HG02763 (cell line): ENCODE data around the gene TMEM131L.
"Not testable (repeated sequence)": the region's sequence is repeated elsewhere in the genome, so short reads cannot be mapped to it uniquely, and the experiment has no call there.

Source experiments
- ATAC-seq: cut with Tn5 transposase; IDR thresholded peaks from one replicate; pipeline ENCODE4 v1.9.1; 2021; ENCODE audit warnings: mild to moderate bottlenecking, moderate library complexity; ENCODE audit not compliant: unreplicated experiment

TMEM131L gene, protein sequence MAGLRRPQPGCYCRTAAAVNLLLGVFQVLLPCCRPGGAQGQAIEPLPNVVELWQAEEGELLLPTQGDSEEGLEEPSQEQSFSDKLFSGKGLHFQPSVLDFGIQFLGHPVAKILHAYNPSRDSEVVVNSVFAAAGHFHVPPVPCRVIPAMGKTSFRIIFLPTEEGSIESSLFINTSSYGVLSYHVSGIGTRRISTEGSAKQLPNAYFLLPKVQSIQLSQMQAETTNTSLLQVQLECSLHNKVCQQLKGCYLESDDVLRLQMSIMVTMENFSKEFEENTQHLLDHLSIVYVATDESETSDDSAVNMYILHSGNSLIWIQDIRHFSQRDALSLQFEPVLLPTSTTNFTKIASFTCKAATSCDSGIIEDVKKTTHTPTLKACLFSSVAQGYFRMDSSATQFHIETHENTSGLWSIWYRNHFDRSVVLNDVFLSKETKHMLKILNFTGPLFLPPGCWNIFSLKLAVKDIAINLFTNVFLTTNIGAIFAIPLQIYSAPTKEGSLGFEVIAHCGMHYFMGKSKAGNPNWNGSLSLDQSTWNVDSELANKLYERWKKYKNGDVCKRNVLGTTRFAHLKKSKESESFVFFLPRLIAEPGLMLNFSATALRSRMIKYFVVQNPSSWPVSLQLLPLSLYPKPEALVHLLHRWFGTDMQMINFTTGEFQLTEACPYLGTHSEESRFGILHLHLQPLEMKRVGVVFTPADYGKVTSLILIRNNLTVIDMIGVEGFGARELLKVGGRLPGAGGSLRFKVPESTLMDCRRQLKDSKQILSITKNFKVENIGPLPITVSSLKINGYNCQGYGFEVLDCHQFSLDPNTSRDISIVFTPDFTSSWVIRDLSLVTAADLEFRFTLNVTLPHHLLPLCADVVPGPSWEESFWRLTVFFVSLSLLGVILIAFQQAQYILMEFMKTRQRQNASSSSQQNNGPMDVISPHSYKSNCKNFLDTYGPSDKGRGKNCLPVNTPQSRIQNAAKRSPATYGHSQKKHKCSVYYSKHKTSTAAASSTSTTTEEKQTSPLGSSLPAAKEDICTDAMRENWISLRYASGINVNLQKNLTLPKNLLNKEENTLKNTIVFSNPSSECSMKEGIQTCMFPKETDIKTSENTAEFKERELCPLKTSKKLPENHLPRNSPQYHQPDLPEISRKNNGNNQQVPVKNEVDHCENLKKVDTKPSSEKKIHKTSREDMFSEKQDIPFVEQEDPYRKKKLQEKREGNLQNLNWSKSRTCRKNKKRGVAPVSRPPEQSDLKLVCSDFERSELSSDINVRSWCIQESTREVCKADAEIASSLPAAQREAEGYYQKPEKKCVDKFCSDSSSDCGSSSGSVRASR (N-terminal part only)

DNA sequence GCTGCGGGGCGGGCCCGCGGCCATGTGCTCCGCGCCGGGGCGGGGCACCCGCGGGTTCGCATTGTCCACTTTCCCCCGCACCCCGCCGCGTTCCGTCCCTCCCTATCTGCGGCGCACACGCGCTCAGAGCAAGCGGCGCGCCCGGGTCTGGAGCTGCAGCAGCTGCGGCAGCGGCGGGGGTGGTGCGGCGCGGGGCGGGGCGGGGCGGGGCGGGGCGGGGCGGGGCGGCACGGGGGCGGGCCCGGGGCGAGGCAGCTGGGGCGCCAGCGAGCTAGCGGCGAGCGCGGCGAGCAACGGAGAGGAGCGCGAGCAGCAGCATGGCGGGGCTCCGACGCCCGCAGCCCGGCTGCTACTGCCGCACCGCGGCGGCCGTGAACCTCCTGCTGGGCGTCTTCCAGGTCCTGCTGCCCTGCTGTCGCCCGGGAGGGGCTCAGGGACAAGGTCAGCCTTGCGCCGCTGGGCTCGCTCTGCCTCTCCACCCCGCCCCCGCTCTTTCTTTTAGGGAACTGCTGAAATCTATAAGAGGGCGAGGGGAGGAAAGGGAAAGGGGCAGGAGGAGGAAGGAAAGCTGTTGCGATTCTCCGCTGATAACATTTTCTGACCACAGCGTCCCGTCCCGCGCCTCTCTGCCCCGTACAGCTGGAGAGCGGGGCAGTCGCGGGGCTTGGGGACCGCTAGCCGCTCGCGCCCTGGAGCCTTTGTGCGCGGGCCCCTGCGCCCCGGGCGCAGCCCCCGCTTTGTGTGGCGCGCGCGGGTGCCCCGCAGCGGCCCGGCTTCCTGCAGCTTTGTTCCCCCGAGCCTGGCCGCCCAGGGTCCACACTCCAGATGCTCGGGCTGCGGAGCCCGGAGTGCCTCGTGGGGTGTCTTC, at the start of gene TMEM131L:
Gene TMEM131L, plus strand, starts transcription at position 280 of the 868 bp plus-strand sequence. Its CDS starts 38 bp downstream, at position 318.
- peak; percentile 37 for ATAC-seq

DNA sequence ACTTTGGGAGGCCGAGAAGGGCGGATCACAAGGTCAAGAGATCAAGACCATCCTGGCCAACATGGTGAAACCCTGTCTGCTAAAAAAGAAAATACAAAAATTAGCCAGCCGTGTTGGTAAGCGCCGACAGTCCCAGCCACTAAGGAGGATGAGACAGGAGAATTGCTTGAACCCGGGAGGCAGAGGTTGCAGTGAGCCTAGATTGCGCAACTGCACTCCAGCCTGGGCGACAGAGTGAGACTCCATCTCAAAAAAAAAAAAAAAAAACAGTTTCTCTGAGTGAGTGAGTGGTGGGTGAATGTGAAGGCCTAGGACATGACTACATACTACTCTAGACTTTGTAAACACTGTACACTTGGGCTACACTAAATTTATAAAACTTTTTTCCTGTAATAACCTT, 49.7 kb upstream of the TMEM131L start:
- ATAC-seq: not testable (repeated sequence)

DNA sequence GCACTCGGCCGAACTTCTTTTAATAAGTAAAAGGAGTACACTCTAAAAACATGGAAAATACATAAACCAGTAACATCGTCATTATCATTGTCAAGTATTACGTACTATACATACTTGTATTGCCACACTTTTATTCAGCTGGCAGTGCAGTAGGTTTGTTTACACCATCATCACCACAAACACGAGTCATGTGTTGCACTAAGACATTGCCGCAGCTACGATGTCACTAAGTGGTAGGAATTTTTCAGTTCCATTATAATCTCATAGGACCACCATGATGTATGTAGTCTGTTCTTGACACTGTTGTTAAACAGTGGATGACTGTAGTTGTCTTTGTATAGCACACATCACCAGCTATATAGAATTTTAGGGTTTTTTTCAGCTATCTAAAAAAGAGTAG, 48.0 kb upstream of the TMEM131L start:
- no peak for ATAC-seq

DNA sequence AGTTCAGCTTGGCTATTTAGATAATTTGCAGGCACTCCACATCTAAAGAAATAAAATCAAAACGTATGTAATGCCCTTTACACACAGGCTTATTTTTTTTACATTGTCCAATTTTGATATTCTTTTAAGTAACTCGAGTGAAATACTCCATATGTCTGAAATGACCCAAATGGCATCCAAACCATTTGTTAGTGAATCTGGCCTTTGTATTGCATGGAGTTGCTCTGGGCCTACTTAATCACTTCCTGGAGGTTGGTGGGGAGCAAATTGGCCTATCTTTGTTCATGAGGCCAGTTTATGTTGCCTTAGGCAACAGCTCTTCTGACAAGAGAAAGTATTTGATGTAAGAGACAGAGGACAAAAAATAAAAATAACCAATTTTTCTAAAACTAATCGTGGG, 47.6 kb upstream of the TMEM131L start:
- no peak for ATAC-seq

DNA sequence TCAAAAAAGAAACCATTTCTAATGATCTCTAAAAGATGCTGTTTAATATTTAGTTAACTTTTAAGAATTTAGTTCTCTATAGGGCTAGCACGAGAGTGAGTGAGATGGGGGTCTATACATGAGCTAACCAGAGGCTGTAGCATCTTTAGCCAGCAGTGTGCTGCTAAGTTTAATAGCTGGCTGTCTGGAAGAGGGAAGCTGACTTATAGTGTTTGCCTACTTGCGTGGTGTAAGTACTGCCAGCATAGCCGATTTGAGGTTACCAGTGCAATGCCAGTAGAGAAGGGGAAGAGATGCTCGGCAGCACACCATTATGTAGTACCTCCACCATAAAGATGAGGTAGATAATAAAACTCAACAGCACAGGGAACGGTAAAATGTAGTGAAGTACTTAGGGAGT, 47.1 kb upstream of the TMEM131L start:
- ATAC-seq: no peak

DNA sequence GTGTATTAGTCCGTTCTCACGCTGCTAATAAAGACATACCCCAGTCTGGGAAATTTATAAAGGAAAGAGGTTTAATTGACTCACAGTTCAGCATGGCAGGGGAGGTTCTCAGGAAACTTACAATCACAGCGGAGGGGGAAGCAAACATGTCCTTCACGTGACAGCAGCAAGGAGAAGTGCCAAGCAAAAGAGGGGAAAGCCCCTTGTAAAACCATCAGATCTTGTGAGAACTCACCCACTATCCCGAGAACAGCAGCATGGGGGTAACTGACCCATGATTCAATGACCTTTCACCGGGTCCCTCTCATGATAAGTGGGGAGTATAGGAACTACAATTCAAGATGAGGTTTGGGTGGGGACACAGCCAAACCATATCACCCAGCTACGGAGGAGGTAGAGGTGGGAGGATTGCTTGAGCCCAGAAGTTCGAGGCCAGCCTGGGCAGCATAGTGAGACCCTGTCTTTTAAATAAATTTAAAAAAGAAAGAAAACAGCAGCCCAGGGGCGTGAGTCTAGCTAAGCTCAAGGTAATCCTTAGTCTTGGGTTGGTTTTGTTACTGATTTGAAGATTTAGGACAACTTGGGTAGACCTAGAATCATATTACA, 46.4 kb upstream of the TMEM131L start:
- no peak for ATAC-seq

DNA sequence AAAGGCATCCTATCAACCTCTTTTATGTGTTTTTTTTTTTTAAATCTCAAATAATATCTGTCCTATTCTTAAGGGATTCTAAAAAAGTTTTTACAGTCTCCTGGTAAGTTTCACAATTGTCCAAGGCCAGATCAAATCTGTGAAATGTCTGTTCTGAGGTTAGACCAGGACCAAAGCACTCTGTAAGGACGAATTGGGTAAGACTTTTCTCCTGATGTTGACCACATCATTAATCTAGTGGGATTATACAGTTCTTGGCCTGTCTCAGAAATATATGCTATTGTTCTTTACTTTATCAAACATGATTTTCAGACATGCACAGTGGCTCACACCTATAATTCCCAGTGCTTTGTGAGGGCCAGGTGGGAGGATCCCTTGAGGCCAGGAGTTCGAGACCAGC, 45.8 kb upstream of the TMEM131L start:
- ATAC-seq: no peak

DNA sequence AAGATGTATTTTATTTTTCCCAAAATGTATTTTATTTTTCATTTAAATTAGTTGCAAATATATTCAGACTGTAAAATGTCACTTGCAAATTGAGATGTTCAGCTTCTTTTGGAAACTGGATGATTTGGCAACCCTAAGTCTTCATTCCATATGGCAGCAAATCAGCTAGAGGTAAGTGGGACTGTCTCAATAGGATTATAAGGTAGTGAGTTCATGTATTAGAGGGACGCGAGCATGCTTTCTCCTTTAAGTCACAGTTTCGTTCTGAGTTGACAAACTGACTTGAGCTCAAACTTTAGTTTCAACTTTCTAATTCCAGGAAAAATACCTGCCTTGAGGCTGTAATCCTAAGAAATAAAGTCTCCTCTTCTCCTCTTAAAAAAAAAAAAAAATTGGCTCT, 44.2 kb upstream of the TMEM131L start:
- no peak for ATAC-seq

DNA sequence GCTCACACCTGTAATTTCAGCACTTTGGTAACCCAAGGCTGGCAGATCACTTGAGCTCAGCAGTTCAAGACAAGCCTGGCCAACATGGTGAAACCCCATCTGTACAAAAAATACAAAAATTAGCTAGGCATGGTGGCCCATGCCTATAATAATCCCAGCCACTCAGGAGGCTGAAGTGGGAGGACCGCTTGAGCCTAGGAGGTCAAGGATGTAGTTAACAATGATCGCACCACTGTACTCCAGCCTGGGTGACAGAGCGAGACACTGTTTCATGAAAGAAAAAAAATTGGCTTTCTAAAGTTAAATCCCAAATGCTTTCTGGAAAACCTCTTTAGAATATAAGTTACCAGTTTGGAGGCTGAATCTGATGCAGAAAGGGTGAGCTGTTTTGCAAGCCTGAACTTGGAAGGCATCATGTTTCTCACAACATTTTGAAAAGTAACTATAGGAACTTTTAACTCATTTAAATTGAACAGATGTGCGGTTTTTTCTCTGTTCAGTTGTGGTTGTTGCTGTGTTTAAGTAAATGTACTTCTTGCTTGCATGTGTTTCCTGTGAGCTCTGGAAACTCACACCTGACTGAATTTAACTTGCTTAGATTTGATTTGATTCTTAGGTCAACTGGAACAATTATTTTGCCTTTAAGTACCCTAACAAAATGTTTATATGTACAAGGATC, 39.8 kb upstream of the TMEM131L start:
- peak; percentile 54 for ATAC-seq

DNA sequence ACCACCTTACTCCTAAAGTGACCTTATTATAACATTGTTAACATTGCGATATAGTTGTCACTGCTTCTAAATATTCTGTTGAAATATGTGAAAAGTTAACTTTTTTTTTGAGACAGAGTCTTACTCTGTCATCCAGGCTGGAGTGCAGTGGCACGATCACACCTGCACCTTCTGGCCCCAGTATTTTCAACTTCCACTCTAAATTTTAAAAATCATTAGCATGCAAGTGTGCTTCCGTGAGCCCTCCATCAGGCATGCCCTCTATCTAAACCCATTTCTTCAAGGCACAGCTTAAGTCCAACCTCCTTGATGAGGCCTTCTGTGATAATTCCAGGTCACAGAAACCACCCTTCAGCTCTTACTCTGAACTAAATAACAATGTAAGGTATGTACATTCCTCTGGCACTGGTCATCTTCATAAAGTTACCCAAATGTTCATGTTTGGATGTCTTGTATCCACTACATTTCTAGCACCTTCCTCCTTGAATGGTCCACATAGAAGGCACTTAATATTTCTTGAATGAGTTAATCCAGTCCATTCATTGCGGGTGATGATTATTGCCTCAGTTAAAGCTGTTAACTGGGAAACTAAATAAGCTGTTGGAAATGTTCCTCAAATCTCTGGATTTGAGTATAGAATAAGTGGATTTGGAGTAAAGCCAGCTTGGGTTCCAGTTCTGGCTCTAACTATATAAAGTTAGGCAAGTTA, 38.6 kb upstream of the TMEM131L start:
- no peak for ATAC-seq

DNA sequence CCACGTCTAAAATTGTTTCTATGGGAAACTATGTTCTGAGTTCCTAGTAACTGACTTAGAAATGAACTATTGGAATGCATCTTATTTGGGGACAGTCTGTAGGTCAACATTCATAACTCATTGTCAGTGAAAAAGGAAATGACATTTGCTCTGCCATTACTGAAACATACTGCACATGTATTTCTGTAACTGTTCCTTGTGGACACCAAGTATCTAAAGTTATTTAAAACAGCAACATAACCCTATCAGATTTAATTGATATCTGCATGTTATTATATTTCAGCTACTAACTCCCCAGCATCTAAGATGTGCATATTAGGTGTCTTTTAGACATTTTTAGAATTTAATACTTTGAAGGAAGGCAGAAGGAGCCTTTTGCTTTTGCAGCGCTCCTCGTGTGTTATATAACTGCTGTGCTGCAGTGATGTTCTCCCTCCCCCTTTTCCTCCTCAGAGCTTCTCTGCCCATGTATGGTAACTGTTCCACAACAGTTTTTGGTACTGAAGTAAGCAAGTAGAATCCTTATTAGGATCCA, 37.2 kb upstream of the TMEM131L start:
- ATAC-seq: no peak

DNA sequence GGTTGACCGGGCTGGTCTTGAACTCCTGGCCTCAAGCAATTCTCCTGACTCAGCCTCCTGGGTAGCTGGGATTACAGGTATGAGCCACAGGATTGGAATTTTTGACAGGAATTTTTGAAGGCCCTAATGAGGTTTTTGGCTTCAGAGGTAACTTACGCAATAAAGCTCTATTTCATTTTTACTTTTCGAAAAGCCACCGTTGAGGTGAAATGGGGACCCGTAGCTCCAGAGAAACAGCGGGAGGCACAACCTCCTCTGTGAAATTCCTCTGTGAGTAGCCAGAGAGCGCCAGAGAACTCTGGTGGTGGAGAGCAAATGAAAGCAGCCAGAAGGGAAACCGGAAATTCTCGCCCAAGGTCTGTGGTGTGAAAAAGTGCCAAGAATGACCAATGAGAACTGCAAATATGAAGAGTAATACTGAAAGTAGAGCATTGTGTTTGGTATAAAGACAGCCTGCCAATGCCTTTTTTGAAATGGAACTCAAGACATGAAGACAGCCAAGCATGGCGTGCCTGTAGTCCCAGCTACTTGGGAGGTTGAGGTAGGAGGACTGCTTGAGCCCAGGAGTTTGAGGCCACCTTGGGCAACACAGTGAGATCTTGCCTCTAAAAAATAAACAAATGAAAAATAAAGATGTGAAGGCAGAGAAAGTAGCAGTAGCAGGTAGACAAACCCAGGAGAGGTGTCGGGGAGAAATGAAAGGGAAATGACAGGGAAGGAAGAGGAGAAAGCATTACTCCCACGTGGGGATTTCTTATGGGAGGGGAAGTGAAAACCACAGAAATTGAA, 33.0 kb upstream of the TMEM131L start:
- peak; percentile 92 for ATAC-seq

DNA sequence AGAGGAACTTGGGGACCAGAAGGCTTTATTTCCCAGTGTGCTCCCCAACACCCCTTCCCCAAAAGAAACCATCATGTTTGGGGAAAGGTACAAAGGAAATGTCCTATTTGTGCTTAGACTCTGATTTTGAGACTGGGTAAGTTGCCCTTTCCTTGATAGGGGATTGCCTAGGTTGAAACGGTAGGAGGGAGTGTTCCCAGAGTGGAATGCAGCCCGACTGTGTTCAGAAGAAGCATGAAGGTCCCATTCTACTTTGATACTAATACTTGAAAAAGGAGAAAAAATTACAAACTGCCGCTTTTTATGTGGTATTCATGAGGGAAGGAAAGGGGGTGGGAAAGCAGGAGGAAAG, 32.4 kb upstream of the TMEM131L start:
- ATAC-seq: no peak

DNA sequence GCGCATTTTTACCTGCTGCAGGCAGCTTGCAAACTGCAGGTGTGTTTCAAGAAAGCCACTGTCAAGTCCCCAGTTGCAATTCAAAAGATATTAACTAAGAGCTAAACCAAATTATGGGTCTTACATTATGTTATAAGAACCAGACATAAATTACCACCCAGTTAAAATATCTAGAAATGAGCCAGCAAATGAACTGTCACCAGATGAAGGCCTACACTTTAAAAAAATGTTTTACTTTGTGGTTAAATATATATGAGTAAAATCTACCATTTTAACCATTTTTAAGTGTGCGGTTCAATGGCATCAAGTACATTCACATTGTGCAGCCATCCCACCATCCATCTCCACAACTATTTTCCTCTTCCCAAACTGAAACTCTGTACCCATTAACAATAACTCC, 32.0 kb upstream of the TMEM131L start:
- no peak for ATAC-seq

DNA sequence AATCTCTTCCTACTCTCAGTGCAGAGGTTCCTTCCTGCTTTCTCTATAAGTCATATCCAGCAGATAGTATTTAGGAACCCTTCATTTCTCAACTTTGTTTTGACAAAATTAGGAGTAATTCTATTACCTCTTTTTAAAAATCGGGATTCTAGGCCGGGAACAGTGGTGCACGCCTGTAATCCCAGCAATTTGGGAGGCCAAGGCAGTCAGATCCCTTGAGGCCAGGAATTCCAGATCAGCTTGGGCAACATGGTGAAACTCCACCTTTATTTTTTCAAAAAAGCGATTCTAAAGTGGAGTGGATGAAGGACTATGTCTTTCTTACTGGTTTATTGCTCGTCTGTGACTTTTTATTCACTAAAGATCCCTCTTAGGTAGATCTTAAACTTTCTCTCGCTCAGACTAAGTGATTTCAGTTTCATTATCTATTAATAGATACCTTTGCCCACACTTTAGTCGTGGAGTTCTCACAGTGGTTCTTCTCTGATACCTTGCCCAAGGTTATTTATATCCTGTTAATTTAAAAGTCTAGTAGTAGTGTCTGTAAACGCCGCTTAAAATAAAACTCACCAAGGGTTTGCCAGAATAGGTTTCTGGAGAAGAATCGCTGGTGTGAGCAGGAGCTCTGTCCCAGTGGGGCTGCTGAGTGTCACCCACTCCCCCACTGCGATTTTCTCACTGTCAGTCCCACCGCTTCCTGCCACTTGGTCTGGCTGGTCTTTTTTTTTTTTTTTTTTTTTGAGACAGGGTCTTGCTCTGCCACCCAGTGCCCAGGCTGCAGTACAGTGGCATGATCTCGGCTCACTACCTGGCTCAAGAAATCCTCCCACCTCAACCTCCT, 27.0 kb upstream of the TMEM131L start:
- ATAC-seq: peak; percentile 58

DNA sequence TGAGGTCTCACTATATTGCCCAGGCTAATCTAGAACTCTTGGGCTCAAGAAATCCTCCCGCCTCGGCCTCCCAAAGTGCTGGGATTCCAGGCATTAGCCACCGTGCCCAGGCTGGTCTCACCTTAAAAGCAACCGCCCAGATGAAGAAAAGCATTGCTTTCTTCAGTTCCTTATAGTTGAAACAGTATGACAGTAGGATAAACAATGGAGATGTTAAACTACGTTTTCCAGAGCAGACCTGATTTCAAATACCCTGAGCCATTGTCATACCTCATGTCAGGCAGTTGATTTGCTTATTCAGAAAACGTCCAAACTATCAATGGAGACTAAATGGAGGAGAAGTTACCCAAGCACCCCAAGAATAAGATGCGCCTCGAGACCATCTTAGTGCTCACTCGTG, 26.3 kb upstream of the TMEM131L start:
- ATAC-seq: no peak

DNA sequence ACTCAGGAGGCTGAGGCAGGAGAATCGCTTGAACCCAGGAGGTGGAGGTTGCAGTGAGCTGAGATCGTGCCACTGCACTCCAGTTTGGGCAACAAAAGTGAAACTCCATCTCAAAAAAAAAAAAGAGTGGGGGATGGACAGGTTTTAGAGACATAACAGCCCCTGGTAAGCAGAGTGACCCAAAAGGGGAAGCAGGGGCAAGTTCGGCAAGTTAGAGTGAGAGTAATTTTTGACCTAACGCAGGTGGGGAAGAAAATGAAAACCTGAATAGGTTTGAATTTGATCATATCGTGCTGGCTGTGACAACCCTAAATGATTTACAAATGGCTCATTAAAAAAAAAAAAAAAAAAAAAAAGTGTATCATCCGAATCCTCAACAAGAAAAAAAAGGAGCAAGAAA, 25.7 kb upstream of the TMEM131L start:
- no peak for ATAC-seq
